ENCODE data around the gene CDH16.
"Not testable (repeated sequence)": the region's sequence is repeated elsewhere in the genome, so short reads cannot be mapped to it uniquely, and the experiment has no call there.

CDH16 gene

GRCh38 chr16:66946974-66947301, 28.3 kb upstream of the CDH16 start:
- DNase-seq (ENCODE audit: low read depth in 2 of 2), result no peak

- no peak for DNase-seq (ENCODE audit: low read depth in 2 of 2)
These were observed 27.9 kb upstream of the CDH16 start for GRCh38 chr16:66946541-66946940.

GRCh38 chr16:66945939-66946338, 27.3 kb upstream of the CDH16 start:
- DNase-seq (ENCODE audit: low read depth in 2 of 2), result no peak

- DNase-seq (ENCODE audit: low read depth in 2 of 2), result not testable (repeated sequence)
These were observed 26.3 kb upstream of the CDH16 start for GRCh38 chr16:66944971-66945370.

GRCh38 chr16:66944054-66944441, 25.4 kb upstream of the CDH16 start:
- DNase-seq (ENCODE audit: low read depth in 2 of 2), result no peak

GRCh38 chr16:66943426-66944053, 24.9 kb upstream of the CDH16 start:
- DNase-seq (ENCODE audit: low read depth in 2 of 2), result no peak

- DNase-seq (ENCODE audit: low read depth in 2 of 2), result no peak
These were observed 24.3 kb upstream of the CDH16 start for GRCh38 chr16:66942981-66943380.

GRCh38 chr16:66940236-66940635, 21.6 kb upstream of the CDH16 start:
- no peak for DNase-seq (ENCODE audit: low read depth in 2 of 2)

- DNase-seq (ENCODE audit: low read depth in 2 of 2), result no peak
These were observed 20.7 kb upstream of the CDH16 start for GRCh38 chr16:66939366-66939765.

- no peak for DNase-seq (ENCODE audit: low read depth in 2 of 2)
These were observed 19.1 kb upstream of the CDH16 start for GRCh38 chr16:66937725-66938337.

GRCh38 chr16:66936889-66937554, 18.3 kb upstream of the CDH16 start:
- DNase-seq (ENCODE audit: low read depth in 2 of 2), result no peak

GRCh38 chr16:66936462-66936861, 17.8 kb upstream of the CDH16 start:
- DNase-seq (ENCODE audit: low read depth in 2 of 2), result no peak

GRCh38 chr16:66935314-66936011, 16.8 kb upstream of the CDH16 start, which contains the start of gene CES2:
CES2 (plus strand) TSS chr16:66935516; CDS start chr16:66935636, 120 bp downstream.
- no peak for DNase-seq (ENCODE audit: low read depth in 2 of 2)

- not testable (repeated sequence) for DNase-seq (ENCODE audit: low read depth in 2 of 2)
These were observed 16.2 kb upstream of the CDH16 start for GRCh38 chr16:66934839-66935313.

- peak; percentile 79 to 89 for DNase-seq (ENCODE audit: low read depth in 2 of 2)
These were observed 15.6 kb upstream of the CDH16 start, which contains the start of gene CIAO2B for GRCh38 chr16:66934138-66934838. CIAO2B (minus strand) TSS chr16:66934402; CDS start chr16:66934364, 38 bp downstream.

- peak; percentile 17 to 46 for DNase-seq (ENCODE audit: low read depth in 2 of 2)
These were observed 15.1 kb upstream of the CDH16 start for GRCh38 chr16:66933776-66934137.

- no peak for DNase-seq (ENCODE audit: low read depth in 2 of 2)
These were observed 13.4 kb upstream of the CDH16 start for GRCh38 chr16:66932076-66932475.

GRCh38 chr16:66931665-66932064, 13.0 kb upstream of the CDH16 start:
- no peak for DNase-seq (ENCODE audit: low read depth in 2 of 2)

- no peak for DNase-seq (ENCODE audit: low read depth in 2 of 2)
These were observed 11.5 kb upstream of the CDH16 start for GRCh38 chr16:66930189-66930588.

GRCh38 chr16:66928702-66929388, 10.2 kb upstream of the CDH16 start:
- no peak for DNase-seq (ENCODE audit: low read depth in 2 of 2)

Data from stimulated activated CD4-positive, alpha-beta T cell treated with anti-CD3 and anti-CD28 coated beads, Interleukin-12 subunit alpha, Interleukin-12 subunit beta, amount 100 ng/mL, for 24 hours (primary cell).